K562 (cell line): Measurements from ENCODE around the gene ASCC1. TPM values are rescaled to one million over a fixed set of nuclear protein-coding genes. Genes with fewer than 3 reads are reported as not detected.

ENCODE experiments used
- ATAC-seq: fragments of 200-7000 bp; cut with Tn5 transposase; 3 replicates; pipeline ENCODE4 v1.9.1; 2020; ENCODE audit warnings: moderate library complexity
- BruUV-seq: library from RNA; stranded (reverse); fragments of 400-500 nt; replicated peaks from 2 replicates; lab custom pipeline; 2021; lab: Mats Ljungman, UMichigan
- CTCF ChIA-PET: fragments of 300-600 bp; formaldehyde crosslinking; extraction: SDS; loops from one replicate; lab custom pipeline; 2021; ENCODE audit warnings: low intra/inter-chr PET ratio; lab: Yijun Ruan, JAX
- POLR2A ChIA-PET: fragments of 300-600, 350-650 bp; sonication (Branson Sonifier 250); formaldehyde crosslinking; extraction: SDS; loops from one replicate; lab custom pipeline; 2021; ENCODE audit warnings: antibody characterized with exemption, inconsistent platforms; lab: Yijun Ruan, JAX
- DNase-seq, 4 experiments: peaks; one replicate each; pipeline versions ENCODE4 v3.0.0 to v3.0.0-alpha.2; 2011 to 2018; ENCODE audit warnings: low spot score in 3 of 4, mixed read lengths in 3 of 4; ENCODE audit errors: extremely low read depth in 1 of 4
- FAIRE-seq: peaks from 2 replicates; lab custom pipeline; 2011; peaks lifted over from hg19 to GRCh38; lab: Jason Lieb, UNC
- H2AFZ ChIP-seq: 2 replicates; pipeline ENCODE4 v1.6.0; 2011; ENCODE audit warnings: low read depth, low read length, control low read depth, inconsistent platforms
- H3K27ac ChIP-seq: fragments of 200-600 bp; 3 replicates; pipeline ENCODE4 v1.8.0; 2011; ENCODE audit warnings: low read depth, mild to moderate bottlenecking, control low read depth, inconsistent platforms, low read length, moderate library complexity, mixed read lengths; ENCODE audit errors: extremely low read depth
- H3K27me3 ChIP-seq, 2 experiments: fragments of 300-600 bp in 1 of 2; 2 replicates in 1 of 2; 3 replicates in 1 of 2; pipeline versions ENCODE4 v1.6.0 to v1.8.0; 2011; ENCODE audit warnings: inconsistent platforms in 2 of 2, low read length in 2 of 2, mild to moderate bottlenecking in 1 of 2, mixed read lengths in 1 of 2, moderate library complexity in 1 of 2; ENCODE audit not compliant: control insufficient read depth in 2 of 2, insufficient read depth in 2 of 2
- H3K36me3 ChIP-seq: fragments of 300-600 bp; 3 replicates; pipeline ENCODE4 v1.8.0; 2011; ENCODE audit warnings: mild to moderate bottlenecking, low read length, inconsistent platforms; ENCODE audit not compliant: control insufficient read depth, insufficient read depth
- H3K4me1 ChIP-seq, 2 experiments: fragments of 200-600 bp in 1 of 2; replicated peaks in 1 of 2; 2 replicates in 1 of 2; 3 replicates in 1 of 2; pipeline versions ENCODE4 v1.5.1 to v1.8.0; 2011; ENCODE audit warnings: inconsistent platforms in 2 of 2, low read length in 2 of 2, mild to moderate bottlenecking in 1 of 2, mixed read lengths in 1 of 2, moderate library complexity in 1 of 2; ENCODE audit not compliant: control insufficient read depth in 2 of 2, insufficient read depth in 2 of 2
- H3K4me2 ChIP-seq: 2 replicates; pipeline ENCODE4 v1.6.1; 2011; ENCODE audit warnings: low read length, control low read depth, inconsistent platforms, mixed read lengths; ENCODE audit not compliant: insufficient read depth
- H3K4me3 ChIP-seq: fragments of 200-600 bp; sonication (generic), shearing (Covaris generic); 2 replicates; pipeline ENCODE4 v1.5.1; 2016; ENCODE audit warnings: control low read depth, inconsistent platforms
- H3K79me2 ChIP-seq: fragments of 200-600 bp; 3 replicates; pipeline ENCODE4 v1.8.0; 2011; ENCODE audit warnings: low read length, inconsistent platforms; ENCODE audit not compliant: control insufficient read depth, insufficient read depth
- H3K9ac ChIP-seq, 2 experiments: 2 replicates each; pipeline versions ENCODE4 v1.6.0 to v1.6.1; 2011; ENCODE audit warnings: low read depth in 2 of 2, low read length in 2 of 2, control low read depth in 1 of 2, inconsistent platforms in 1 of 2, mild to moderate bottlenecking in 1 of 2, mixed read lengths in 1 of 2; ENCODE audit not compliant: insufficient read depth in 1 of 2
- H3K9me1 ChIP-seq: one replicate; pipeline ENCODE4 v1.6.0; 2011; ENCODE audit warnings: inconsistent platforms, mild to moderate bottlenecking, low read length, moderate library complexity; ENCODE audit not compliant: control insufficient read depth, insufficient read depth
- H3K9me3 ChIP-seq: replicated peaks from 2 replicates; pipeline ENCODE4 v1.5.1; 2011; ENCODE audit warnings: low read depth, low read length, inconsistent platforms; ENCODE audit not compliant: control insufficient read depth, insufficient read depth
- H4K20me1 ChIP-seq: replicated peaks from 2 replicates; pipeline ENCODE4 v1.6.1; 2011; ENCODE audit warnings: low read length, inconsistent platforms, mixed read lengths; ENCODE audit not compliant: control insufficient read depth, insufficient read depth
- BCLAF1 ChIP-seq, 2 experiments: fragments of 450-650 bp in 1 of 2; IDR thresholded peaks; 2 replicates each; pipeline ENCODE4 v1.6.1; 2011 to 2017; ENCODE audit warnings: low read depth in 2 of 2, antibody characterized with exemption in 1 of 2, borderline replicate concordance in 1 of 2, low read length in 1 of 2, mild to moderate bottlenecking in 1 of 2, mixed read lengths in 1 of 2; ENCODE audit not compliant: control insufficient read depth in 1 of 2
- E2F4 ChIP-seq: sonication (generic); formaldehyde crosslinking; IDR thresholded peaks from 2 replicates; pipeline ENCODE4 v1.8.0; 2022; ENCODE audit warnings: mild to moderate bottlenecking, low read depth, missing genetic modification reagents
- GTF2F1 ChIP-seq: IDR thresholded peaks from 2 replicates; pipeline ENCODE4 v1.6.1; 2011; ENCODE audit warnings: low read depth, low read length, improper control_type of control experiment
- IRF9 ChIP-seq: fragments of 450-650 bp; IDR thresholded peaks from 2 replicates; pipeline ENCODE4 v1.6.1; 2016; ENCODE audit warnings: missing biosample characterization, missing genetic modification characterization
- RBM25 ChIP-seq: fragments of 200-400 bp; formaldehyde crosslinking; IDR thresholded peaks from 2 replicates; pipeline ENCODE4 v1.6.1; 2018; ENCODE audit warnings: low read length, low read depth, moderate library complexity; ENCODE audit not compliant: severe bottlenecking
- SAP30 ChIP-seq: fragments of 200-600 bp; sonication (generic); IDR thresholded peaks from 2 replicates; pipeline ENCODE4 v1.6.1; 2012; ENCODE audit warnings: borderline replicate concordance, low read depth, mild to moderate bottlenecking, moderate library complexity, low read length, control low read depth, inconsistent platforms; ENCODE audit not compliant: insufficient read depth, poor library complexity, severe bottlenecking
- SMC3 ChIP-seq: conservative IDR thresholded peaks from 2 replicates; pipeline ENCODE4 v1.6.1; 2011; ENCODE audit warnings: low read depth, low read length, improper control_type of control experiment; ENCODE audit not compliant: insufficient read depth
- ZNF121 ChIP-seq: sonication (generic); formaldehyde crosslinking; conservative IDR thresholded peaks from 2 replicates; pipeline ENCODE4 v1.8.0; 2022; ENCODE audit warnings: missing genetic modification reagents
- WGBS: fragments of 100-300 bp; shearing (Covaris generic); methylation state at CpG from one replicate; pipeline ENCODE4 v1.1.6; 2016; ENCODE audit warnings: low coverage, mixed read lengths; ENCODE audit not compliant: insufficient coverage; ENCODE audit errors: missing lambda C conversion rate; 5-methylcytosine and 5-hydroxymethylcytosine counted together
- in situ Hi-C: fragments of 300-500 bp; cut with MboI; formaldehyde crosslinking; loops from 4 replicates; pipeline ENCODE4 v1.15.0; 2018; ENCODE audit warnings: inconsistent platforms, mixed read lengths
- intact Hi-C: fragments of 100-400 bp; cut with micrococcal nuclease; formaldehyde crosslinking; loops from 2 replicates; pipeline ENCODE4 v1.14.2; 2022
- polyA plus RNA-seq, 8 experiments: library from polyadenylated mRNA; depleted of rRNA in 4 of 8; stranded (reverse) in 5 of 8; unstranded in 3 of 8; fragments of >200 nt; fragmentation: Nextera tagmentation in 2 of 8; fragmentation: Illumina TruSeq in 1 of 8; extraction: Ambion mirVana in 2 of 8; extraction: Trizol in 1 of 8; gene quantifications; 2 replicates each; pipeline versions ENCODE4 v1.2.1 to v1.2.3, GENCODE V29; 2011 to 2014; ENCODE audit warnings: inconsistent platforms in 1 of 8, missing spikeins in 1 of 8
- total RNA-seq, 7 experiments: library from RNA; depleted of rRNA in 6 of 7; stranded (reverse); fragments of >200 nt in 6 of 7; fragmentation: Illumina TruSeq in 2 of 7; extraction: Trizol in 2 of 7; gene quantifications; 2 replicates each; pipeline versions ENCODE4 v1.2.1 to v1.2.3, GENCODE V29; 2011 to 2021; ENCODE audit warnings: low replicate concordance in 1 of 7

The ASCC1 gene
- total and polyA plus RNA-seq, 9 of the 15 experiments (the other 6 are each of a cell fraction or from before 2014, with no cell fraction given), result 31.7 to 73.3 (median 52.8) TPM

- DNase-seq (no peak), ATAC-seq (no peak), FAIRE-seq (no peak)
- H3K36me3 ChIP-seq, result peaks cover 11% of the 10 kb centered on the region
- H3K4me1 ChIP-seq, result peaks cover 17 to 22% of the 10 kb centered on the region in 2 experiments
- H3K4me3 ChIP-seq, result no peak overlapping the region
- no peaks in the 10 kb centered on the region for H3K79me2 ChIP-seq
- in situ Hi-C loops (no loop called here), intact Hi-C loops (no loop called here)
- no peaks in the 10 kb centered on the region for H3K9me3 ChIP-seq
- H3K4me2 ChIP-seq, result no peak overlapping the region
- no TSS peak for BruUV-seq
- H4K20me1 ChIP-seq, result no peaks in the 10 kb centered on the region
- no peaks in the 10 kb centered on the region for H3K9me1 ChIP-seq
- no peak overlapping the region for H2AFZ ChIP-seq
- ChIA-PET CTCF (no interaction called here), POLR2A (interaction anchor here (0.7 to 1.0 kb wide), 2 partner anchors 10 to 68 kb away, joined by 3 read pairs; no protein-coding TSS in a partner anchor)
- H3K9ac ChIP-seq, result no peak overlapping the region
- H3K27ac ChIP-seq, result no peak overlapping the region
- H3K27me3 ChIP-seq, result no peaks in the 10 kb centered on the region
- TF ChIP-seq IRF9 (tag) (no peak), ZNF121 (peak; percentile 66), GTF2F1 (no peak), SAP30 (no peak), E2F4 (CRISPR knock-in tag) (no peak), BCLAF1 (IDR thresholded peaks at IDR 0.05; ENCODE audit: borderline replicate concordance in 1 of 2, control insufficient read depth in 1 of 2, low read depth in 2 of 2, low read length in 1 of 2) (no peak), SMC3 (no peak), RBM25 (peak; percentile 12)
- WGBS, result 85% methylated on average over 6 of the region's 7 CpGs
Measured at GRCh38 chr10:72240371-72240770, 24.3 kb upstream of the ASCC1 start.
